ENCODE measurements around the gene BANF2.

Gene BANF2

DNA sequence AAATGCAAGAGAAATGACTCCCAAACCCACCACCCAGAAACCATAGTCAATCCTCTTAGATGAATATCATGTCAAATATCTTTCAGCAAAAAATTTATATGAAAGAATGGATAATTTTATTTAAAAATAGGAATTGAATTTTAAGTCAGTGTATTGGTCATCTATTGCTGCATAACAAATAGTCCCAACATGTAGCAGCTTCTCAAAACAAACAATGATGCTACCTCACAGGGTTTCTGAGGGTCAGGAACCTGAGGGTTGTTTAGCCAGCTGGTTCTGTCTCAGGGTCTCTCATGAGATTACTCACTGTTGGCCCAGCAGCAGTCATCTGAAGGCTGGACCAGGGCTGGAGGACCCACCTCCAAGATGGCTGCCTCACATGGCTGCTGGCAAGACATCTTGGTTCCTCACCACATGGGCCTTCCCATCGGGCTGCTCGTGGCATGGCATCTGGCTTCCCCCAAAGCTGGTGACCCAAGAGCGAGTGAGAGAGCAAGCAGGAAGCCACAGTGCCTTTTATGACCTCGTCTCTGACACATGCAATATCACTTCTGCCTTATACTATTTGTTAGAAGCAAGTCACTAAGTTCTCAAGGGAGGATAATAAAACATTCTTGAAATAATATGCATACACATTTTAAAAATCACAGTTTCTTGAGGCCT, 36.3 kb downstream of the BANF2 start:
- no peak for DNase-seq (ENCODE audit: low read depth)

DNA sequence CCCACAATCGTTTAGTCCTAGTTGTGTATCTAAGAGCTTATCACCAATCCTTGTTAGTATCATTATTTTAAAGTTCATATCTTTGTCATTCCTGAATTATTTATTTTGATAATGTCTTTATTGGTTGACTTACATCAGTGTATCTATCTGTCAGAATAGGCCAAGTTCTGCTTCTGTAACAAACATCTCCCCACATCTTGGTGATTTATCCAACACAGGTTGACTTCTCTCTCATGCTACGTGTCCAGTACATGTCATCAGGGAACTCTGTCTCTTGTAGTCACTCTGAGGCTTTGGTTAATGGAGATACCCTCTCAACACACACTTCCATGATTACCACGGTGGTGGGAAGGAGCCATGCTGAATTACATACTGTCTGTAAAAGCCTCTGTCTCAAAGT, 38.4 kb downstream of the BANF2 start:
- DNase-seq (ENCODE audit: low read depth): no peak

DNA sequence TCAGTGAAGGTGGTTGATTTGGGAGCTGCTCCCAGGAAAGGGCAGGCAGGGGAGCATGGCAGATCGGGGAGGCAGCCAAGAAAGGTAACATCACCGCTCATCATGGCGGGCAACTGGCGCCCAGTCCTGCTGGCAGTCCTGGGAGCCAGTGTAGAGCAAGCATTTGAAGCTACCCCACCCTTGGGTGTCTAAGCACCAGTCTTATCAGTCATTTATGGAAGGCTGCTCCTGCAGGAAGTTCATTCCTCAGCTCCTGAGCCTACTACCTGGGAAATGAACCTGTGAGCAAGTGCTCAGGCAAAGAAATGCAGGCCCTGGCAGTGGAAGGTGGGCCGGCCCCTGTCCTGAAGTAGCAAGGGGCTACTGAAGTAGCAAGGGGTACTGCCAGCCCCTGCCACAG, 41.5 kb downstream of the BANF2 start:
- DNase-seq (ENCODE audit: low read depth): no peak

DNA sequence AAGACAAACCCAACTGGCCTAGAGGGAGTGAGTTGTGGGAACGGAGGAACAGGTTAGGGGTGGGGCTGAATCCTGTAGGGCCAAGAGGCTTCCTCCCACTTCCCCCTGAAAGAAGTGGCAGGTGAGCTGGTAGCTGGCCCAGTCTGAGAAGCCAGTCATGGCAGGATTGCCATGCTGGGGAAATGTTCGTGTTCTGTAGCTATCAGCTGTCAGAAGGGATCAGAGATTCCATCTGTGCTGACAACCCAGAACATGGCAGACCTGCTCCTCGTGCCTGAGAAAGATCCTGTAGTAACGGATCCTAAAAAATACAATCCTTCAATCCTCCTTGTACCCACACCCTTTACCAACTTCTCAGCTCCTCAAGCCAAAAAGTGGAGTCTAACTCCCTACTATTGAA, 43.0 kb downstream of the BANF2 start:
- no peak for DNase-seq (ENCODE audit: low read depth)

GRCh38 chr20:17743677-17744076, 43.9 kb downstream of the BANF2 start:
- no peak for DNase-seq (ENCODE audit: low read depth)

DNA sequence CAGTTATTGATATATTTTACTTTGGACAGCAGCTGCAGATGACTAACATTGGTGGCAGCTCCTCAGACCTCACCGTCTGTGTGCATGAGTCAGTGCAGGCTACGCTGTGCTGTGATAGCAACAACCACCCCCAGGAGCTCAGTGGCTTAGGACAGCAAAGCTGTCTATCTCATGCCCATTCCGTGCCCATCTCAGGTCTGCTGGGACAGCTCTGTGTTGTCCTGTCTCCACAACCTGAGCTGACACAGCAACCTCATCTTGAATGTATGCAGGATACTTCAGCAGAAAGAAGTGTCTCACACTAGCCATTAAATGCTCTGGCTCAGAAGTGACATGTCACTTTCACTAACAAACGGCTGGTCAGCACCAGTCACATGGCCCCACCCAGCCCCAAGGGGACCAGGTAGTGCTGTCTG, 47.7 kb downstream of the BANF2 start:
- no peak for DNase-seq (ENCODE audit: low read depth)

DNA sequence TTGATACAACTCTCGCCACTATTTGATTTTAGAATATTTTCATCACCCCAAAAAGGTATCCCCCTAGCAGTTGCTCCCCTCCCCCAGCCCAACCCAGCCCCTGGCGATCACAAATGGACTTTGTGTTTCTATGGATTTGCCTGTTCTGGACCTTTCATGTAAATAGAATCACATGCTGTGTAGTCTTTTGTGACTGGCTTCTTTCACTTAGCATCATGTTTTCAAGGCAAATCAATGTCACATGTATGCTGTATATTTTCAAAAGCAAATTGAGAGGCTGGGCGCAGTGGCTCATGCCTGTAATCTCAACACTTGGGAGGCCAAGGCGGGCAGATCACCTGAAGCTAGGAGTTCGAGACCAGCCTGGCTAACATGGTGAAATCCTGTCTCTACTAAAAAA, 48.5 kb downstream of the BANF2 start:
- no peak for DNase-seq (ENCODE audit: low read depth)

DNA sequence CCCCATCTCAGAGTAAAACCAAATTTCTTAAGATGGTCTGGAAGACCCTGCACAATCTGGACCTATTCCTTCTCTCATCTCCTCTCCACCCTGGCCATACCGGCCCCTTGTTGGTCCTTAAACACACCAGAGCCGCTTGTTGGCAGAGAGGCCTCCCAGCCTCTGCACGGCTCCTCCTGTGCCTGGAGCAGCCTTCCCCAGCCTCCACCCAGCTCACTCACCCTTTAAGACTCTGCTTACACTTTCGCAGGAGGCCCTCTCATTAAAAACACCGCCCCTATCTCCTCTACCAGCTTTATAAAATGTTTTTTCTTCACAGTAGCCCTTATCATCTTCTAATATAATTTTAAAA, 49.8 kb downstream of the BANF2 start:
- DNase-seq (ENCODE audit: low read depth): no peak

- no peak for DNase-seq (ENCODE audit: low read depth)
Observed at GRCh38 chr20:17749978-17750721, 50.4 kb downstream of the BANF2 start.

GRCh38 chr20:17750722-17751045, 50.9 kb downstream of the BANF2 start:
- DNase-seq (ENCODE audit: low read depth): no peak

DNA sequence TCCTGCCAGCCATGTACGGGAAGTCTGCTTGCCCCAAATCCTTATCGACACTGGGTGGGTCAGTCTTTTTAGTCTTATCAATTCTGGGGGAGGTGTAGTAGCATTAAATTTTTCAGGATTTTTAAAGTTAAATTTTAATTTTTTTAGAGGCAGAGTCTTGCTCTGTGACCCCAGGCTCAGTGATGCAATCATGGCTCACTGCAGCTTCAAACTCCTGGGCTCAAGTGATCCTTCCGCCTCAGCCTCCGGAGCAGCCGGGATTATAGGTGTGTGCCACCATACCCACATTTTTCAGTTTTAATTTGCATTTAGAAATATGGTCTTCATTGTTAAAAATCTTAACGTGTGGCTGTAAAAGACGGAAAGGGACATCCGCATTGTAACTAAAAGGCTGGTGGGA, 51.9 kb downstream of the BANF2 start:
- DNase-seq (ENCODE audit: low read depth): no peak

DNA sequence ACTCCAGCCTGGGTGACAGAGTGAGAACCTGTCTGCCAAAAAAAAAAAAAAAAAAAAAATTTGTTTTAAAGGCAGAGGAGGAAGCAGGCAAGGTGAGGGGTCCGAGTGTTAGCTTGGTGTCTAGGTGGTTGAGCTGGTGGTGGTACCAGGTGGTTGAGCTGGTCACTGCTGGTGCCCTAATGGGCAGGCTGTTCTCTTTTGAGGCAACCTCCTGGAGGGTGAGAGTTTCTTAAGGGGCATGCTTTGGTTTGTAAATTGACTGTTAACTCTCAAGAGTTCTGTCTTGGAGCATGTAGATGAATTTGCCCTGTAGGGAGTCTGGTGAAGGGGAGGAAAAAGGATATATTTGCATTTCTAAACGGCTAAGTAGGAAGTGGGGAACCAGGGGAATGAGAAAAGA, 52.7 kb downstream of the BANF2 start:
- no peak for DNase-seq (ENCODE audit: low read depth)

DNA sequence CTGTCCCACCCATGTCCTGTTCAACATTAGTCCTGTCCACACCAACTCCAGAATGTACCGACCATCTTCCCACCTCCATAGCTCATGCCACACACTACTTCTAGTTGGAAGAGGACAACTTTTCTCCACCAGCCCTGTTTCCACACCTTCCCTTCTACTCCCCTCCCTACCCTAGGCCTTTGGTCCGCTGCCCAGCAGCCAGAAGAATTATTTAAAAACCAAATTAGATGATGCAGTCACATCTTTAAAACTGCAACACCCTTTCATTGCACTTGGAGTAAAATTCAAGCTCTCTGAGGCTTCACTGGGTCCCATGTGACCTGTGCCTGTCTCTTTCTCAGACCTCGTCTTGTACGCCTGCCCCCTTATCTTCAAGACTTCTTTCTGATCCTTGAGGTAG, 53.8 kb downstream of the BANF2 start:
- DNase-seq (ENCODE audit: low read depth): no peak

DNA sequence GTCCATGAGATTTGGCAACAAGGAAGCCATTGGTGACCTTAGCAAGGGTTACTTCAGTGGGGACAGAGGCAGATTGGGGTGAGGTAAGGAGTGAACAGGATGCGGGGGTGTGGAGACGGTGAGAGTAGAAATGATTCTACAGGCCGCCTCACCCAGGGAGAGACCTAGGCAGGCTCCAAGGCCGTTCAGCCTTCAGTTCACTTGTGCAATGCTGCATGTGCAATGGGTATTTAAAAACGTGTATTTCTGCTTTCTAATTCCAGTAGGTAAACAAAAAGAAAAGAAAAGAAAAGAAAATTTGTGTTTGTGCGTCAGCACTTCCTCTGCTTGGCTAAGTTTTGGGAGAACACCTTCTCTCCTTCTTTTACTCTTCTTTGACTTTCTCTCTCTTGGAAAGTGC, 56.8 kb downstream of the BANF2 start:
- DNase-seq (ENCODE audit: low read depth): no peak

DNA sequence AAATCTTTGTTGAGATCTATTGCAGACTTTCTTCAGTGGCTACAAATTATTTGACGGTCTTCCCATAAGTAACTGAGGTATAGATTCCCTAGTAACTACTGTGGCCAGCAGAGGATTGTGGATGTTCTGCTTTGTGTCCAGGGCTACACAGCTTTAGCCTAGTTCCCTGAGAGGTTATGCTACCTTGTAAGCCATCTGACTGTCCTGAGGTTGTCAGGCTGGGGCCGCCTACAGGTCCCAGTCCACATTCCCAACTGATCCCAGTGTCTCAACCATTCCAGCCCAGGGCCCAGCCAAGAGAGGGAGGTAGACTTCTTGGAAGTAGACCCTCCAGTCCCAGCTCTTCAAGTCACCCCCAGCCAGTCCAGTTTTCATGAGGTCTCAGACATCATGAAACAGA, 57.7 kb downstream of the BANF2 start:
- DNase-seq (ENCODE audit: low read depth): no peak

- no peak for DNase-seq (ENCODE audit: low read depth)
Observed at GRCh38 chr20:17758010-17758409, 58.2 kb downstream of the BANF2 start.

GRCh38 chr20:17758512-17758911, 58.7 kb downstream of the BANF2 start:
- DNase-seq (ENCODE audit: low read depth): no peak

GRCh38 chr20:17759449-17759848, 59.7 kb downstream of the BANF2 start:
- DNase-seq (ENCODE audit: low read depth): no peak

- no peak for DNase-seq (ENCODE audit: low read depth)
Observed at GRCh38 chr20:17761604-17762003, 61.8 kb downstream of the BANF2 start.

DNA sequence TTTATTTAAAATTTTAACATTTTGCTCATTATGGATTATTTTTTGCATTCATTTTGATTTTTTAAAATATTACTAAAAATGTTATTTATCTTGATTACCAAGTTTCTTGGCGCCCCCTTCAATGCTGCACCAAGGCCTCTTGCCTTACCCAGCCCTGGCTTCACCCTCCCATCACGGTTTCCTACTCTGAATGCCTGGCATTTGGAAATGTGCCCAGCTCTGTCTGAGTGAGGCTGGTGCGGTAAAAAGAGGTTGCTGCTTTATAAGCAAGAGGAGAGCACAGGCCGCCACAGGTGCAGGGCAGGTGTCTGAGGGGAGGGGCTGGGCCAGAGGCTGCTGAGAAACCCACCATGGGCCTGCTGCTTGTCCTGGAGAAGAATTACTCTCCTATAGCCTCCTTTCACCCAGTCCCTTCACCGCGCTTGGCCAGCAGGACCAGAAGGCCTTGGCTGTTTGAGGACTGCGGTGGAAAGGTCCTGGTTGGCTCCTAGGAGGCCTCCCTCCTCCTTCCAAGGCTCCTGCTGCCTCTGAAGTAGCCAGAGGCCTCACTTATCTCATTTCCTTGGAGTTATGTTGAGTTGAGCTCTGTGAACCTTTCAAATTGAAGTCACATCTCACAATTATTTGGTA, 62.6 kb downstream of the BANF2 start:
- DNase-seq (ENCODE audit: low read depth): no peak

GRCh38 chr20:17762873-17763557, 63.2 kb downstream of the BANF2 start:
- DNase-seq (ENCODE audit: low read depth): no peak

DNA sequence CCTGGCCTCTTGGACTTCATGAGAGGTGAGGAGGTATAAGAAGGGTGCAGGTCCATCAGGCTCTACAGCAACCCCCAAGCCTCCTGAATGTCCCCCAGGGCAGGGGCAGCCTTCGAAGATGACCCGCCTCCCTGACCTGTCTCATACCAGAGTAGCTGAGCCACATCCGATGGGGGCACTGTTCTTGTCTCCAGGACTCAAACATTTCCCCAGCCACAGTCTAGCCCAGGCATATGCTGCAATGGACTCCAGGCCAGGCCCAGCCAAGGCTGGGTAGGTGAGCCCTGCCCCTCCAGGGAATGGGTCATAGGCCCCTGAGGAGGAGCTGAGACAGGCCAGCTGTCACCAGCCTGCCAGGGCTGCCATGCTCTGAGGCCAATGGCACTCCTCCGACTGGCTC, 65.3 kb downstream of the BANF2 start:
- no peak for DNase-seq (ENCODE audit: low read depth)

- DNase-seq (ENCODE audit: low read depth): no peak
Observed at GRCh38 chr20:17765584-17765983, 65.8 kb downstream of the BANF2 start.

Measured in stimulated activated CD8-positive, alpha-beta memory T cell treated with anti-CD3 and anti-CD28 coated beads, Interleukin-15, amount 100 ng/mL, for 1 hour (primary cell).